Astrocyte (in vitro differentiated cells and primary cell): ENCODE results near the gene CFAP65. TPM values are rescaled to one million over a fixed set of nuclear protein-coding genes. Genes with fewer than 3 reads are reported as not detected.

Source experiments
- DNase-seq: peaks from one replicate; pipeline ENCODE4 v3.0.0-alpha.2; 2010; ENCODE audit warnings: low read depth
- FAIRE-seq: peaks from 2 replicates; lab custom pipeline; 2011; peaks lifted over from hg19 to GRCh38; lab: Jason Lieb, UNC
- H2AFZ ChIP-seq: 2 replicates; pipeline ENCODE4 v1.6.0; 2012; ENCODE audit warnings: low read depth, low read length, inconsistent platforms
- H3K27ac ChIP-seq: 2 replicates; pipeline ENCODE4 v1.5.1; 2011; ENCODE audit warnings: low read depth, low read length, inconsistent platforms
- H3K27me3 ChIP-seq: 2 replicates; pipeline ENCODE4 v1.6.0; 2011; ENCODE audit warnings: low read length, inconsistent platforms; ENCODE audit not compliant: insufficient read depth
- H3K36me3 ChIP-seq: 2 replicates; pipeline ENCODE4 v1.5.1; 2011; ENCODE audit warnings: low read length, inconsistent platforms; ENCODE audit not compliant: insufficient read depth
- H3K4me1 ChIP-seq: 2 replicates; pipeline ENCODE4 v1.5.1; 2011; ENCODE audit warnings: low read length, inconsistent platforms; ENCODE audit not compliant: insufficient read depth
- H3K4me2 ChIP-seq: 2 replicates; pipeline ENCODE4 v1.6.0; 2012; ENCODE audit warnings: low read length, inconsistent platforms
- H3K4me3 ChIP-seq: 2 replicates; pipeline ENCODE4 v1.5.1; 2011; ENCODE audit warnings: low read depth, mild to moderate bottlenecking, low read length, inconsistent platforms; ENCODE audit not compliant: insufficient read depth
- H3K79me2 ChIP-seq: 2 replicates; pipeline ENCODE4 v1.6.0; 2012; ENCODE audit warnings: mild to moderate bottlenecking, low read length, inconsistent platforms; ENCODE audit not compliant: insufficient read depth
- H3K9ac ChIP-seq: 2 replicates; pipeline ENCODE4 v1.6.0; 2012; ENCODE audit warnings: mild to moderate bottlenecking, low read length, inconsistent platforms
- H3K9me3 ChIP-seq: 2 replicates; pipeline ENCODE4 v1.5.1; 2012; ENCODE audit warnings: low read depth, mild to moderate bottlenecking, low read length, inconsistent platforms; ENCODE audit not compliant: insufficient read depth
- H4K20me1 ChIP-seq: 2 replicates; pipeline ENCODE4 v1.6.0; 2012; ENCODE audit warnings: low read length, inconsistent platforms; ENCODE audit not compliant: insufficient read depth
- H3K27ac Mint-ChIP-seq: one replicate; pipeline ENCODE4 v1.8.0; 2021; ENCODE audit warnings: mild to moderate bottlenecking, mixed read lengths; ENCODE audit not compliant: unreplicated experiment
- H3K27me3 Mint-ChIP-seq: one replicate; pipeline ENCODE4 v1.8.0; 2021; ENCODE audit warnings: low read depth, mixed read lengths; ENCODE audit not compliant: unreplicated experiment
- H3K36me3 Mint-ChIP-seq: one replicate; pipeline ENCODE4 v1.8.0; 2021; ENCODE audit warnings: low read depth, mixed read lengths; ENCODE audit not compliant: unreplicated experiment
- H3K4me1 Mint-ChIP-seq: one replicate; pipeline ENCODE4 v1.8.0; 2021; ENCODE audit warnings: low read depth, mixed read lengths; ENCODE audit not compliant: unreplicated experiment
- H3K4me3 Mint-ChIP-seq: one replicate; pipeline ENCODE4 v1.8.0; 2021; ENCODE audit warnings: mild to moderate bottlenecking, moderate library complexity, mixed read lengths; ENCODE audit not compliant: unreplicated experiment
- H3K9me3 Mint-ChIP-seq: one replicate; pipeline ENCODE4 v1.8.0; 2021; ENCODE audit warnings: mild to moderate bottlenecking, mixed read lengths; ENCODE audit not compliant: unreplicated experiment
- CTCF ChIP-seq: IDR thresholded peaks from 2 replicates; pipeline ENCODE4 v1.5.1; 2011; ENCODE audit warnings: low read depth, mild to moderate bottlenecking, inconsistent platforms, low read length, moderate library complexity; ENCODE audit not compliant: insufficient read depth
- EZH2 ChIP-seq: IDR thresholded peaks from 2 replicates; pipeline ENCODE4 v1.6.1; 2012; ENCODE audit warnings: mild to moderate bottlenecking, low read length, inconsistent platforms; ENCODE audit not compliant: insufficient read depth
- total RNA-seq: library from RNA; stranded (reverse); gene quantifications from 2 replicates; pipeline ENCODE4 v1.2.1, GENCODE V29; 2021

CFAP65 gene
- total RNA-seq, 1 donor from 2014 or later, result 0.27 TPM

- Histone ChIP-seq H2AFZ (no peak overlapping the region), H4K20me1 (peaks cover 10% of the 10 kb centered on the region), H3K9ac (no peak overlapping the region), H3K36me3 (no peaks in the 10 kb centered on the region), H3K79me2 (no peaks in the 10 kb centered on the region), H3K4me2 (no peak overlapping the region), H3K4me1 (no peaks in the 10 kb centered on the region), H3K27ac (no peak overlapping the region), H3K27me3 (peaks cover 72% of the 10 kb centered on the region), H3K9me3 (peaks cover 6% of the 10 kb centered on the region), H3K4me3 (no peak overlapping the region)
- FAIRE-seq (no peak), DNase-seq (no peak)
- Mint-ChIP-seq H3K9me3 (no peaks in the 10 kb centered on the region), H3K4me1 (peaks cover 4% of the 10 kb centered on the region), H3K27ac (no peak overlapping the region), H3K4me3 (no peak overlapping the region), H3K36me3 (peaks cover 3% of the 10 kb centered on the region), H3K27me3 (peaks cover 77% of the 10 kb centered on the region)
- TF ChIP-seq EZH2 (no peak), CTCF (no peak)
Measured at GRCh38 chr2:218982586-218983262, 58.6 kb downstream of the CFAP65 start.

- H3K9ac ChIP-seq, result no peak overlapping the region
- peak; percentile 6 for DNase-seq
- FAIRE-seq, result no peak
- H3K9me3 ChIP-seq, result peaks cover 6% of the 10 kb centered on the region
- no peak overlapping the region for H2AFZ ChIP-seq
- H4K20me1 ChIP-seq, result peaks cover 10% of the 10 kb centered on the region
- Mint-ChIP-seq H3K4me1 (peaks cover 4% of the 10 kb centered on the region), H3K4me3 (no peak overlapping the region), H3K27me3 (peaks cover 77% of the 10 kb centered on the region), H3K27ac (no peak overlapping the region), H3K36me3 (peaks cover 2% of the 10 kb centered on the region), H3K9me3 (no peaks in the 10 kb centered on the region)
- peak overlapping the region; percentile 55 for H3K4me2 ChIP-seq
- H3K27me3 ChIP-seq, result peaks cover 72% of the 10 kb centered on the region
- no peaks in the 10 kb centered on the region for H3K36me3 ChIP-seq
- H3K27ac ChIP-seq, result no peak overlapping the region
- H3K79me2 ChIP-seq, result no peaks in the 10 kb centered on the region
- no peak for TF ChIP-seq CTCF
- peak; percentile 95 for TF ChIP-seq EZH2
- no peaks in the 10 kb centered on the region for H3K4me1 ChIP-seq
- no peak overlapping the region for H3K4me3 ChIP-seq
Measured at GRCh38 chr2:218981881-218982585, 59.3 kb downstream of the CFAP65 start.

GRCh38 chr2:218981390-218981880, 59.9 kb downstream of the CFAP65 start:
- Histone ChIP-seq H4K20me1 (peaks cover 10% of the 10 kb centered on the region), H3K9me3 (peaks cover 6% of the 10 kb centered on the region), H3K36me3 (no peaks in the 10 kb centered on the region), H3K4me2 (peak overlapping the region; percentile 55), H3K27ac (no peak overlapping the region), H2AFZ (no peak overlapping the region), H3K4me1 (no peaks in the 10 kb centered on the region), H3K9ac (no peak overlapping the region), H3K27me3 (peaks cover 70% of the 10 kb centered on the region), H3K79me2 (no peaks in the 10 kb centered on the region), H3K4me3 (no peak overlapping the region)
- Mint-ChIP-seq H3K4me1 (peaks cover 4% of the 10 kb centered on the region), H3K9me3 (no peaks in the 10 kb centered on the region), H3K4me3 (no peak overlapping the region), H3K36me3 (peaks cover 2% of the 10 kb centered on the region), H3K27me3 (peaks cover 77% of the 10 kb centered on the region), H3K27ac (no peak overlapping the region)
- FAIRE-seq (no peak), DNase-seq (no peak)
- no peak for TF ChIP-seq CTCF
- TF ChIP-seq EZH2, result peak; percentile 98
